Central memory CD8-positive, alpha-beta T cell (primary cell): ENCODE data around the gene LZTFL1.
"Not testable (repeated sequence)": the region's sequence is repeated elsewhere in the genome, so short reads cannot be mapped to it uniquely, and the experiment has no call there.

Experiments used
- ATAC-seq: fragments of 150-1000 bp; cut with Tn5 transposase; replicated peaks from 2 replicates; pipeline ENCODE4 v1.10.0; 2022; ENCODE audit warnings: mild to moderate bottlenecking, moderate FRiP score, moderate number of reproducible peaks; ENCODE audit not compliant: poor library complexity, severe bottlenecking; ENCODE audit errors: extremely low read depth
- DNase-seq, 2 donors: peaks; one replicate each; pipeline ENCODE4 v3.0.0; 2021; ENCODE audit warnings: low spot score in 2 of 2
- H3K27ac Mint-ChIP-seq: one replicate; pipeline ENCODE4 v1.8.0; 2022; ENCODE audit warnings: low read depth, mild to moderate bottlenecking, moderate library complexity, mixed read lengths
- H3K27me3 Mint-ChIP-seq: one replicate; pipeline ENCODE4 v1.8.0; 2022; ENCODE audit warnings: mixed read lengths
- H3K36me3 Mint-ChIP-seq: one replicate; pipeline ENCODE4 v1.8.0; 2022; ENCODE audit warnings: mild to moderate bottlenecking, moderate library complexity, mixed read lengths; ENCODE audit not compliant: insufficient read depth
- H3K4me1 Mint-ChIP-seq: one replicate; pipeline ENCODE4 v1.8.0; 2022; ENCODE audit warnings: mixed read lengths
- H3K4me3 Mint-ChIP-seq: one replicate; pipeline ENCODE4 v1.8.0; 2022; ENCODE audit warnings: mild to moderate bottlenecking, moderate library complexity, mixed read lengths
- H3K9me3 Mint-ChIP-seq: one replicate; pipeline ENCODE4 v1.8.0; 2022; ENCODE audit warnings: mixed read lengths

LZTFL1 gene

GRCh38 chr3:45858809-45859543 is 17.1 kb upstream of the LZTFL1 start:
- DNase-seq (no peak), ATAC-seq (no peak)
- peaks cover 4% of the 10 kb centered on the region for H3K36me3 Mint-ChIP-seq
- H3K4me3 Mint-ChIP-seq: no peak overlapping the region
- H3K27me3 Mint-ChIP-seq: peaks cover 37% of the 10 kb centered on the region
- H3K4me1 Mint-ChIP-seq: no peaks in the 10 kb centered on the region
- H3K9me3 Mint-ChIP-seq: no peaks in the 10 kb centered on the region
- H3K27ac Mint-ChIP-seq: no peak overlapping the region

DNA sequence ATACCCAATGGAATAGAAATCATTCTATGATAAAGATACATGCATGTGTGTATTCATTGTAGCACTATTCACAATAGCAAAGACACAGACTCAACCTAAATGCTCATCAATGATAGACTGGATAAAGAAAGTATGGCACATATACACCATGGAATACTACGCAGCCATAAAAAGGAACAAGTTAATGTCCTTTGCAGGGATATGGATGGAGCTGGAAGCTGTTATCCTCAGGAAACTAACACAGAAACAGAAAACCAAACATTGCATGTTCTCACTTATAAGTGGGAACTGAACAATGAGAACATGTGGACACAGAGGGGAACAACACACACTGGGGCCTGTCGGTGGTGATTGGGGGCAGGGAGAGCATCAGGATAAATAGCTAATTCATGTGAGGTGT is 15.1 kb upstream of the LZTFL1 start:
- not testable (repeated sequence) for H3K9me3 Mint-ChIP-seq, H3K27ac Mint-ChIP-seq, H3K4me3 Mint-ChIP-seq, H3K36me3 Mint-ChIP-seq, DNase-seq, ATAC-seq, H3K4me1 Mint-ChIP-seq
- H3K27me3 Mint-ChIP-seq: peaks cover 21% of the 10 kb centered on the region

GRCh38 chr3:45856323-45856722 is 14.4 kb upstream of the LZTFL1 start:
- not testable (repeated sequence) for H3K36me3 Mint-ChIP-seq, H3K4me1 Mint-ChIP-seq, H3K27ac Mint-ChIP-seq, H3K9me3 Mint-ChIP-seq, DNase-seq, H3K4me3 Mint-ChIP-seq, ATAC-seq
- peaks cover 21% of the 10 kb centered on the region for H3K27me3 Mint-ChIP-seq

- H3K27me3 Mint-ChIP-seq: peaks cover 24% of the 10 kb centered on the region
- H3K9me3 Mint-ChIP-seq: no peaks in the 10 kb centered on the region
- DNase-seq: no peak
- no peak overlapping the region for H3K27ac Mint-ChIP-seq
- peaks cover 6% of the 10 kb centered on the region for H3K36me3 Mint-ChIP-seq
- ATAC-seq: no peak
- H3K4me1 Mint-ChIP-seq: no peaks in the 10 kb centered on the region
- H3K4me3 Mint-ChIP-seq: no peak overlapping the region
Observed at GRCh38 chr3:45852828-45853227, 10.9 kb upstream of the LZTFL1 start.

GRCh38 chr3:45848392-45848791 is 6.5 kb upstream of the LZTFL1 start:
- Mint-ChIP-seq H3K27me3 (peaks cover 24% of the 10 kb centered on the region), H3K4me3 (no peak overlapping the region), H3K36me3 (peaks cover 2% of the 10 kb centered on the region), H3K27ac (no peak overlapping the region), H3K9me3 (no peaks in the 10 kb centered on the region), H3K4me1 (no peaks in the 10 kb centered on the region)
- DNase-seq (no peak), ATAC-seq (no peak)

DNA sequence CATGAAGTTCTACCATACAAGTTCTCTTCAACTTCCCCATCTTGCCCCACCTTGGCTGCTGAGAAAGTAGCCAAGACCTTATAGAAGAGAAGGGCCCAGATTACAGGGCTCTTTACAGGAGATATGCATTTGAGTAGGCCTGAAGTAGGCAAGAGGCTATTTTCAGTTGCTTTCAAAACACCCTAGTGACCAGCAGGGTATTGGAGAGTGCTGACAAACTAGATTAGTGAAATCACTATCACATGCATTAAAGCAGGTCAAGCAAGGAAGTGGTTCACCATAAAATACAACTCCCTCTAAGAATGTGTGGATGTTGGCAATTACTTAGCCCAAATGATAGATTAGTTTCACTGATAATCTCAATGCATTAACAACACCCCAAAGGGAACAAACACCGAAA is 2.7 kb upstream of the LZTFL1 start:
- no peak overlapping the region for H3K4me3 Mint-ChIP-seq
- H3K9me3 Mint-ChIP-seq: no peaks in the 10 kb centered on the region
- peaks cover 8% of the 10 kb centered on the region for H3K36me3 Mint-ChIP-seq
- no peak for DNase-seq
- ATAC-seq: no peak
- no peaks in the 10 kb centered on the region for H3K27me3 Mint-ChIP-seq
- H3K4me1 Mint-ChIP-seq: peaks cover 19% of the 10 kb centered on the region
- H3K27ac Mint-ChIP-seq: no peak overlapping the region

DNA sequence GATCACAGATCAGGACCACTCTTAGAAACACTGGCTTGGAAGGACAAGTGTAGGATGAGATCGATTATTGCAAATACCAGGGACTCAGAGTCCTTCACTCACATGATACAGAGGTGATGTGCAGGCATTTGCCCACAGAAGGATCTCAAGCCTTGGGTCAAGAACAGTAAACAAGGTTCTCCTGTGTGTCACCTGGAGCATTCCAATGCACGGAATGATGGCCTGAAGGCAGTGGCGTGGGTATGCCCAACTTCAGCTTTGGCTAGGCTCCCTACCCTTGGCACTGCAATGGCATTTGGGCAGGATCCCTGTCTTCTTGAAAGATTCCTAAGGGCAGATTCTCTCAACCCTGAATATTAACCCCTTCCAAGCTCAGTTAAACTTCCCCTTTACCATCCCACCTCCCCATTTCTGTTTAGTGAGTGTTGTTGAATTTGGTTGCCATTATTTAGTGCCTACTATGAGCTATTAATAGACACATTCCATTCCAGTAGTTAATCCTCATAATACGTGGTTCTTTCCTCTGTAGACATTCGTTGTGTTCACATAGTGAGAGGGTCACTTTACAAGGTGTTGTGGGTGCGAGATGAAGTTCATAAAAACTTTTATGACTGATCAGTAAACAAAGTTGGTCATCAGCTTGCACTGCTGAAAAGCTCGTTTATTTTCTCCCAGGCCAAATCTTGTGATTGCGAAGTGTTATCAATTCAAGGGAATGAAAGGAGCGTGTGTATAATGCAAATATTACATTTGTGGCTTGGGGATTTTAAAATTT is 1.1 kb upstream of the LZTFL1 start:
- Mint-ChIP-seq H3K4me1 (peaks cover 19% of the 10 kb centered on the region), H3K4me3 (peak overlapping the region; percentile 90), H3K27me3 (no peaks in the 10 kb centered on the region), H3K36me3 (peaks cover 8% of the 10 kb centered on the region), H3K9me3 (no peaks in the 10 kb centered on the region), H3K27ac (no peak overlapping the region)
- DNase-seq: no peak
- no peak for ATAC-seq

- Mint-ChIP-seq H3K4me1 (peaks cover 19% of the 10 kb centered on the region), H3K4me3 (peak overlapping the region; percentile 90), H3K27ac (peak overlapping the region; percentile 94), H3K9me3 (no peaks in the 10 kb centered on the region), H3K36me3 (peaks cover 8% of the 10 kb centered on the region), H3K27me3 (no peaks in the 10 kb centered on the region)
- peak in 1 of 2 donors; percentile 14 for DNase-seq
- peak; percentile 74 for ATAC-seq
Observed at GRCh38 chr3:45841420-45841756, 531 bp downstream of the LZTFL1 start.

GRCh38 chr3:45838466-45838865 is 3.5 kb downstream of the LZTFL1 start:
- Mint-ChIP-seq H3K4me1 (peaks cover 19% of the 10 kb centered on the region), H3K9me3 (no peaks in the 10 kb centered on the region), H3K4me3 (no peak overlapping the region), H3K27ac (no peak overlapping the region), H3K27me3 (no peaks in the 10 kb centered on the region), H3K36me3 (peaks cover 15% of the 10 kb centered on the region)
- DNase-seq (no peak), ATAC-seq (no peak)

- no peak overlapping the region for H3K4me3 Mint-ChIP-seq
- H3K27me3 Mint-ChIP-seq: no peaks in the 10 kb centered on the region
- no peaks in the 10 kb centered on the region for H3K9me3 Mint-ChIP-seq
- no peak overlapping the region for H3K27ac Mint-ChIP-seq
- H3K4me1 Mint-ChIP-seq: no peaks in the 10 kb centered on the region
- H3K36me3 Mint-ChIP-seq: peaks cover 21% of the 10 kb centered on the region
- no peak for DNase-seq
- no peak for ATAC-seq
Observed at GRCh38 chr3:45832699-45833098, 9.2 kb downstream of the LZTFL1 start.

- H3K4me3 Mint-ChIP-seq: no peak overlapping the region
- H3K27ac Mint-ChIP-seq: no peak overlapping the region
- ATAC-seq: no peak
- H3K36me3 Mint-ChIP-seq: peaks cover 22% of the 10 kb centered on the region
- no peak for DNase-seq
- H3K27me3 Mint-ChIP-seq: no peaks in the 10 kb centered on the region
- H3K4me1 Mint-ChIP-seq: no peaks in the 10 kb centered on the region
- H3K9me3 Mint-ChIP-seq: no peaks in the 10 kb centered on the region
Observed at GRCh38 chr3:45830121-45830520, 11.8 kb downstream of the LZTFL1 start.

GRCh38 chr3:45826908-45827307 is 15.0 kb downstream of the LZTFL1 start:
- Mint-ChIP-seq H3K36me3 (peaks cover 18% of the 10 kb centered on the region), H3K27me3 (no peaks in the 10 kb centered on the region), H3K27ac (no peak overlapping the region), H3K4me1 (no peaks in the 10 kb centered on the region), H3K4me3 (no peak overlapping the region), H3K9me3 (no peaks in the 10 kb centered on the region)
- DNase-seq: no peak
- ATAC-seq: no peak

- no peaks in the 10 kb centered on the region for H3K9me3 Mint-ChIP-seq
- H3K4me3 Mint-ChIP-seq: no peak overlapping the region
- DNase-seq (no peak), ATAC-seq (no peak)
- H3K27me3 Mint-ChIP-seq: no peaks in the 10 kb centered on the region
- no peaks in the 10 kb centered on the region for H3K4me1 Mint-ChIP-seq
- peaks cover 18% of the 10 kb centered on the region for H3K36me3 Mint-ChIP-seq
- H3K27ac Mint-ChIP-seq: no peak overlapping the region
Observed at GRCh38 chr3:45826321-45826720, 15.6 kb downstream of the LZTFL1 start.
